Glomerular visceral epithelial cell (primary cell): ENCODE data around the gene BORCS5.
A peak's percentile ranks its signal among the peaks of the same experiment; 100 is the strongest.

Experiments used
- DNase-seq: peaks from one replicate; pipeline ENCODE4 v3.0.0-alpha.2; 2016; ENCODE audit errors: extremely low spot score

The BORCS5 gene

DNA sequence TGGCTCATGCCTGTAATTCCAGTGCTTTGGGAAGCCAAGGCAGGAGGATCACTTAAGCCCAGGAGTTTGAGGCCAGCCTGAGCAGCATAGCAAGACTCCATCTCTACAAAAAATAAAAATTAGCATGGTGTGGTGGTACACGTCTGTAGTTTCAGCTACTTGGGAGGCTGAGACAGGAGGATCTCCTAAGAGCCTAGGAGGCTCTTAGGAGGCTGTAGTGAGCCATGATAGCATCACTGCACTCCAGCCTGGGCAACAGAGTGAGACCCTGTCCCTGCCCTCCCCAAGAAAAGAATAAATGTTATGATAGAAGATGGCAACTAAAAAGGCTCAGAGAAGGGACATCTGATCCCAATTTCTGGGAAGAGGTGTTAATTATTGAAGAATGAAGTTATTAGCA lies 3.6 kb upstream of the BORCS5 start:
- no peak for DNase-seq

DNA sequence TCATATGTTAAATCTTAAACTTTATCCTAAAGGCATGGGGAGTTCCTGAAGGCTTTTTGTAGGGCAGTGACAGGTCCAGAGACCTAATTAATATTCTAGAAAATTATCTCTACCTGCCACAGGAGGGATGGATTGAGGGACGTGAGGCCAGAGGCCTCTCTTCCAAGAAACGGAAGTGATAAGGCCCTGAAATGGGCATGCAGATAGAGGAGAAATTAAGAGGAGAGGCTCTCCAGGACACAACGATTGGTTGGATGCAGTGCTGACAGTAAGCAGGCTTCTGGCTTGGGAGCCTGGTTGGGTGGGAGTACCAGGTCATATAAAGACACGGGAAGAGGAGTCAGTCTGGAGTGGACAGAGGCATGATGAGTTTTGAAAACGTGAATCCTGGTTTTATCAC lies 3.1 kb upstream of the BORCS5 start:
- no peak for DNase-seq

DNA sequence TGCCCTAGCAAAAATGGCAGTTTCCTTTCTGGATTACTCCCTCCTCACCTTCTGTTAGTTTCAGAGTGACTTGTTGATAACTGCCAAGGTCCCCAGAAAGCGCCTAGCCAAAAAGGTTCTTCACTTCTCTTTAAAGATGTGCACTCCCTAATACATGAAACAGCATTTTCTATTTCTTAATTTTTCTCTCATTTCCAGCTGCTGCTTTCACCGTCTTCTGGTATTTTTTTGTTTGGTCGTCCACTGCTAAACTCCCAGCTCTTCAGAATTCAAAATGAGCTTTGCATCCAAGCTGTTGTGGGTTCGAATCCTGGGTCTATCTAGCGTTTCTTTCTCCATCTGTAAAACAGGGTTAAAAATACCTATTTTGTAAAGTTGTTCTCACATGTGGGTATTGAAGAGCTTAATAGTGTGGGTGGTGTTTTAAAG lies 397 bp upstream of the BORCS5 start:
- DNase-seq: no peak

DNA sequence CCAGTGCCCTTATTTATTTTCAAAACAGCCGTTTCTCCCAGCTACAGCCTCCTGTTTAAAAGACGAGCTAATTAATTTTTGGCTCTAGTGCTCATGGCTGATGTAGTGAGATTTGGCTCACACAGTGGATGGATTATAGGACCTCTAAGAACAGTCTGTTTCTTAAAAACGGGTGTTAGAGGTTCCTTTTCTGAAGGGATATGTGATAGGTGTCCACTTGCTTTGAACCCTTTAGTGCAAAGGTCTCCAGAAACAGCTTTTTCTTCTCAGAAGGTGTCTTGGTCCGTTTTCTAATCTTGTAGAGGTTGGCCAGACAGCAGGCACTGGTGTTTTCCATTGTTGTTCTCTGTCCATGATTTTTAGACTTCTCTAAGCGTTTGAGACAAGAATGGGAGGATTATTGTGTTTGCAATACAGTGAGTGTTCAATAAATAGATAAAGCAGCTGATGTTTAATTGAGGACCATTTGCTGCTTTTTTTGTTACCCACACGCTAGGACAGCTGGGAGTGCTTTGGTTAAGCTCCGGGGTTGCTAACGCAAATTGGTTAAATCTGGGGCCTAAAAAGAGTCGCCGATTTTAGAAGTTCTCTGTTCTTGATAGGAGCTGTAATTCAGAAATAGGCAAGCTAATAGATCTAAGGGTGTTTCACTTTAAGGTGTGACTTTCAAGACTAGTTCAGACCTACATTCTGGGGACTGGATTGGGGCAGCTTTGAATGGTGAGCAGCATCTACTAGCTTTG lies 1.0 kb downstream of the BORCS5 start:
- DNase-seq: peak; percentile 3

DNA sequence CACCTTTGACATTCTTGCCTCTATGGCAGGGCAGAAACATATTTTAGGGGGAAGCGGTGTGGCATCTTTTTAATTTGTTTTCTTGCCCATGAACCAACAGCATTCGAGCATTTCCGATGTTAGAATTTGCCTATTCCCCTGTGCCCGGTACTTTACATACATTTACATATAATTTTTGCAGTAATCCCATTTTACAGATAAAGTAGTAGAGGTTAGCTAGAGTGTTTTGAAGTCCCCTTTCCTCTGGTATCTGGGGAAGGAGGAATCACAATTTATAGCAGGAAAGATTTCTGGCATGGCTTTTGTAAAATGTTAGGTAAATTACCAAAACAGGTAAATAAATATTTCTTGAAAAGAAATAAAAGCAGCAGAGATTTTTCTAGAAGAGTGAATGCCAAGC lies 1.6 kb downstream of the BORCS5 start:
- no peak for DNase-seq

DNA sequence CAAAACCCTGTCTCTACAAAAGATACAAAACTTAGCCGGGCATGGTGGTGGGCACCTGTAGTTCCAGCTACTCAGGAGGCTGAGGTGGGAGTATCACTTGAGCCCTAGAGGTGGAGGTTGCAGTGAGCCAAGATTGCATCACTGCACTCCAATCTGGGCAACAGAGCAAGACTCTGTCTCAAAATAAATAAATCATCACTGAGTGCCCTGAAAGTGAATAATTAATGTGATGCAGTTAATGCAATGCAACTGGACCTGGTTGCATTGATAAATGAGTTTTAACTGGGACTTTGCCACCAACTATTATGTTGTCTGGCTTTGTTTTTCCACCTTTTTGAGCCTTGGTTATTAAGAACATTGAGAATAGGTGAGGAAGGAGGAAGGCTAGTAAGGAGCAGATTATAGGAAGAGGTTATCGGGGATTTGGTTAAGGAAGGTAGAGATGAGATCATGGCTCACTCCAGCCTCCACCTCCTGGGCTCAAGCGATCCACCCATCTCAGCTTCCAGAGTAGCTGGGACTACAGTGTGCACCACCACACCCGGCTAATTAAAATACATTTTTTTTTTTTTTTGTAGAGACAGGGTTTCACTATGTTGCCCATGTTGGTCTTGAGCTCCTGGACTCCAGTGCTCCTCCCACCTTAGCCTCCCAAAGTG lies 8.0 kb downstream of the BORCS5 start:
- no peak for DNase-seq

DNA sequence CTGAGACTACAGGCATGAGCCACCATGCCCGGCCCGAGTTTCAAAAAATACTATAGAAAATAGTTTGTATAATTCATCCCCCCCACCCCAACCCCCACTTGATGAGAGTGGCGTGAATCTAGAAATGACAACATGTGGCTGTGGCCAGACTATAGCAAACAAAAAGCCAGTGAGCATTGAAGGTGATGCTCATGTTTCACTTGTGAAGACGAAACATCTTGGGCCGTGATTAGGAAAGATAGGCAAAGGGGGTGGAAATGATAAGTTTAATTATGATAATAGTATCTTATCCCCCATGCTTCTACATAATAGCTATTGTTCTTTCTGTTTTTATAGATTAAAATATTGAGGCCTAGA lies 8.5 kb downstream of the BORCS5 start:
- no peak for DNase-seq

DNA sequence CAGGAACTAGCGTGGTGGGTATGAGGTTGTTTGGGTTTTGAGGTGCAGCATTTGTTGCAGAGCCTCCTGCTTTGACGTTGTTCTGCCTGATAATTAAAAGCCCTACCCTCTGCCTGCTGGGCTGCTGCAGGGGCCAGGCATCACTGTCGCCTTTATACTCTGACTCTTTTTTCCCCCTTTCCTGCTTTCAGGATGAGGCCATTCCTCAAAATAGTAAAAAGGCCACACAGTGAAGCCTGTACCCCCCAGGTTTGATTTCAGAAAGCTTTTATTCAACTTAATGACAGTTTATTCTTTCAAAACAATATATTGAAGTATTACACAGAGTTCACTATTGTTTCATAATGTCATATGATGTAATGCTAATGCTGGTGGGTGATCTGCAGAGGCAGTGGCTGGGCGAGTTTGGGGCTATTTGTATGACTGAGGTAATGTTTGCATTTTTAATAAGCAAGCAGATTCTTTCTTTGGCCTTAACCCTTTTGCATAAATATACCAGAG lies 9.1 kb downstream of the BORCS5 start:
- no peak for DNase-seq

DNA sequence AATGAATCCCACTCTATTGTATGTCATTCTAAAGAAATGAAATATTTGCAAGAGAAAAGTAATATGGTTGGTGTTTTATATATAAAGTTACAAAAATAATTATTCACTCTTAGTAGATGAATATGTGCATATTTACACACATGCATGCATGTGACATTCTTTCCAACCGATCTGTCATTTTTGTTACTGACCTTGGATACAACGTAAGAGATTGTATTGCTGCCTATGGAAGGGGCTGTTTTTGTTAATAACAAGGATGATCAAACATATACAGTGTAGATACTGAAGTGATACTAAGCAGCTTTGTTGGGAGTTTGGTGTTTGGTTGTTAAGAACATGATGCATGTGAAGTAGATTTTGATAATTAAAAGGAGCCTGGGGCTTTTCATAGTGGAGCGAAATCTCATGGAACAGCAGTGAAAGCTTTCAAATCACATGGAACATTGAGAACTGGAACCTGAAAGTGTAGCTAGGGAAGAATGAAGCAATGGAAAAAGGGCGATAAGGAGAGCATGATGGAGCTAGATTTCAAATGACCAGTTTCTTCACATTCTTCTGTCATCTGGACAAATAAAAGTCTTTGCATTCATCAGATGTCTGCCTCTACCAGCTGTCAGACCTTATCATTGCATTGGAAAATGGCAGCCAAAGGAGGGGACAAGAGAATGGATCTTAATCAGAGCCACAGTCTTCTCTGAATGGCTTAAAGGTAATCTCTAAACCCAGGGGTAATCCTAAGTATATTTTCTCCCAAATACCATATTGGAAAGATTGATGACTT lies 10.0 kb downstream of the BORCS5 start:
- no peak for DNase-seq

DNA sequence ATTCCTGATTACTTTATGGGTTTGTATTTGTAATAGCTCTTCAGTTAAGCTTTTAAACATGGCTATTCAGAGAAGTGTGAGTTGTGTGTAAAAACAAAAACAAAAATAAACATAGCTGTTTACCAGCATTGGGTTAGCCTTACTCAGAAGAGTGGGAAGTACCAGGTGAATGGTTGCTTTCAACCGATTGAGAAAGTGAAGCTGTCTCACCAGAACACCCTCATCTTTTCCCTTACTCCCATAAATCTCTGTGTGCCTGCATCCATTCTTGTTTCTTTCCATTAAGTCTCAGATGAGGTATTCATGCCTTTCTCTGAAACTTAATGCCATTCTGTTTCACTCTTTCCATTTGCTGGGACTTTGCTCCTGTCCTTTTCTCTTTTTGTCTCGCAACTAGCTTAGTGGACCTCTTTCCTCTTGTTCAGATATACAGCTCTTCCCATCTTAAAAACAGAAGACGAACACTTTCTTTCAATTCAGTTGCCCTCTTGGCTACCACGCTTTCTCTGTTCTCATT lies 10.7 kb downstream of the BORCS5 start:
- DNase-seq: no peak

DNA sequence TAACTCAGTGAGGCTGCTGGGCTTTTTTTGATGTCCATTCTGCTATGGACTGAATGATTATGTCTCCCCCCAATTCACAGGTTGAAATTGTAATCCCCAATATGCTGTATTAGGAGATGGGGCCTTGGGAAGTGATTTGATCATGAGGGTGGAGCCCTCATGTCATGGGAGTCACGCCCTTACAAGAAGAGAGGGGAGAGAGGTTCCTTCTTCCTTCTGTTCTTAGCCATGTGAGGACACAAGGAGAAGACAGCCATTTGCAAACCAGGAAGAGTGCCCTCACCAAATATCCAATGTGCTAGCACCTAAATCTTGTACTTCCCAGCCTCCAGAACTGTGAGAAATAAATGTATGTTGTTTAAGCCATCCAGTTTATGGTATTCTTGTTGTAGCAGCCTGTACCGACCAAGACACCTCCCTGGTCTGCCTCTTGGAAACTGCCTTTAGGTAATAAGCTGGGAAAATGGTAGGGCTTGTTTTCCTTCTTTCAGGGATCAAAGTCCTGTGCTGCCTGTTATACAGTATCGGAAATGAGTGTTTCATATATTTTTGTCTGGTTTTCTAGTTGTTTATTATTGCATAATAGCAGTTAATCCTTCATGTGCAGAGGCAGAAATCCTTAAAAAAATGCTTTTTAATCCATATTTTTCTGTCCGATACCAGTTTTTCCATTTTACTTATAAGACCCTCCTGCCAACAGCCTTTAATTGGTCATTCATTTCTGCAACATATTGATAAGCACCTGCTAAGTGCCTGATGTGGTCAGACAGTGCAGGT lies 16.3 kb downstream of the BORCS5 start:
- DNase-seq: no peak

DNA sequence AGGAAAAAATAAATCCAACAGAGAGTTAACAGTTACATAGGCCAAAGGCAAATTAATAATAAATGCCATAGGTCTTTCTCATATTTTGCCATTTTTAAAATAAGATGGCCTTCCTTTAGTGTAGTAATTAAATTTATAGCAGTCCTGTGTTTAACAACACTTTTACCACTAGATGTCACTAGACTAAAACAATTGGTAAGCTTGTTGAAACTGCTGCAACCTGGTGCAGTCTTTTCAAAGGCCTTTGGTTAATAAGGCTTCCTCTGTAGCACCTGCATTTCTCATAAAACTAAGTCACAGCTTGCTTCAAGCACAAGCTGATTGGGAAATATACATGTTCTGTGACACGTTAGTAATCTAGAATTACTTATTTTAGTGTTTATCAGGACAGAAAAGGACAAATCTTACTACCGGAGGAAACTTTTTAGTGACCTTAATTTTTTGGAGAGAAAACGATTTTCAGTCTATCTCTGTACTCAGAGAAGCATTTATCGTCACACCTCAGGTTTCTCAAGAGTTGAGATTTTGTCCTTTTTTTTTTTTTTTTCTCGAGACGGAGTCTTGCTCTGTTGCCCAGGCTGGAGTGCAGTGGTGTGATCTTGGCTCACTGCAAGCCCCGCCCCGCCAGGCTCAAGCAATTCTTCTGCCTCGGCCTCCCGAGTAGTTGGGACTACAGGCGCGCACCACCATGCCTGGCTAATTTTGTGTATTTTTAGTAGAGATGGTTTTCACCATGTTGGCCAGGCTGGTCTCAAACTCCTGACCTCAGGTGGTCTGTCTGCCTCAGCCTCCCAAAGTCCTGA lies 20.0 kb downstream of the BORCS5 start:
- DNase-seq: peak; percentile 65

DNA sequence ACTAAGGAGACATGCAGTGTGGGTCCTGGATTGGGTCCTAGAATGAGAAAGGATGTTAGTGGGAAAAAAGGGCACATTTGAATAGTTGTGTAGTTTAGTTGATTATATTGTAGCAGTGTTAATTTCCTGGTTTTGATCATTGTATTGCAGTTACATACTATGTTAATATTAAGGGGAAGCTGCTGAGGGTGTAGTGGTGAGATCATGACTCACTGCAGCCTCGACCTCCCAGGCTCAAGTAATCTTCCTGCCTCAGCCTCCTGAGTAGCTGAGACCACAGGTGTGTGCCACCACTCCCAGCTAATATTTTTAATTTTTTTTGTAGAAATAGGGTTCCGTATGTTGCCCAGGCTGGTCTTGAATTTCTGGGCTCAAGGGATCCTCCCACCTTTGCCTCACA lies 21.7 kb downstream of the BORCS5 start:
- no peak for DNase-seq

DNA sequence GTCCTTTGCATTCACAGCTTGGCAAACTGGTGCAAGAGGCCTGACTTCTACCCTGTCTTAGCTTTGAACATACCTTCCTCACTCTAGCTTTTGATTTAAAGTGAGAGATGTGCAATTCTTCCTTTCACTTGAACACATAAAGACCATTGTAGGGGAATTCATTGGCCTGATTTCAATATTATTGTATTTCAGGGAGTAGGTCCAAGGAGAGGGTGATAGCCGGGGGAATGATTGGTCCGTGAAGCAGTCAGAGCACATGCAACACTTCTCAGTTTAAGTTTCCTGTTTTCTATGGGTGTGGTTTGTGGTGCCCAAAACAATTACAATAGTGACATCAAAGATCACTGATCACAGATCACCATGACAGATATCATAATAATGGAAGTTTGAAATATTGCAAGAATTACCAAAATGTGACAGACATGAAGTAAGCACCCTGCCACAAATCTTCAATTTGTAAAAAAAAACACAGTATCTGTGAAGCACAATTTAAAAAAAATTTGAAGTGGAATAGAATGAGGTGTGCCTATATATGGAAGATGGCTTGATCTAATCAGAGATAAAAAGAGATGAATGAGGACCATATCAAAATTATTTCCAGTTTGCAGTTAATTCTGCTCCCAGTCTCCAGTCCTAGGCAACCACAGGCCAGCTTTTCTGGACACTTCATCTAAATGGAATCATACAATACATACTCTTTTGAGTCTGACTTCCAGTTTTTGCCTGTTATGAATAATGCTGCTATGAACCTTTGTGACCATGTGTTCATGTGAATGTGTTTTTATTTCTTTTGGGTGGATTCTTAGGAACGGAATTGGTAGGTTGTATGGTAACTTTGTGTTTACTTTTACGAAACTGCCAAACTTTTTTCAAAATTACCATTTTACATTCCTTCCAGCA lies 23.2 kb downstream of the BORCS5 start:
- no peak for DNase-seq

DNA sequence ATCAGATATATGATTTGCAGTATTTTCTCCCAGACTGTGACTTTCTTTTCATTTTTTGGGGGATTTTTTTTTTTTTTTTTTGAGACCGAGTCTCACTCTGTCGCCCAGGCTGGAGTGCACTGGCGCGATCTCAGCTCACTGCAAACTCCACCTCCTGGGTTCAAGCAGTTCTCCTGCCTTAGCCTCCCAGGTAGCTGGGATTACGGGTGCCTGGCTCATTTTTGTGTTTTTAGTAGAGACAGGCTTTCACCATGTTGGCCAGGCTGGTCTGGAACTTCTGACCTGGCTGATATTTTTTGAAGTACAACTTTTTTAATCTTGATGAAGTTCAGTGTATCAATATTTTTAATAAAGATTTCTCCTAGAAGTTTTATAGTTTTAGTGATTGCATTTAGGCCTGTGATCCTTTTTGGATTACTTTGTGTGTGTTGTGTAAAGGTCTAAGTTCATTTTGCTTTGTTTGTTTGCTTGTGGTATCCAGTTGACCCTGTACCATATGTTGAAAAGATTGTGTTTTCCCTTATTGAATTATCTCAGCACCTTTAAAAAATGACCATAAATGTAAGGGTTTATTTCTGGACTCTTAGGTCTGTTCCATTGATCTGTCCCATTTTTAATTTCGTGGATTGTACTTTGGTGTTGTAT lies 24.2 kb downstream of the BORCS5 start:
- no peak for DNase-seq

DNA sequence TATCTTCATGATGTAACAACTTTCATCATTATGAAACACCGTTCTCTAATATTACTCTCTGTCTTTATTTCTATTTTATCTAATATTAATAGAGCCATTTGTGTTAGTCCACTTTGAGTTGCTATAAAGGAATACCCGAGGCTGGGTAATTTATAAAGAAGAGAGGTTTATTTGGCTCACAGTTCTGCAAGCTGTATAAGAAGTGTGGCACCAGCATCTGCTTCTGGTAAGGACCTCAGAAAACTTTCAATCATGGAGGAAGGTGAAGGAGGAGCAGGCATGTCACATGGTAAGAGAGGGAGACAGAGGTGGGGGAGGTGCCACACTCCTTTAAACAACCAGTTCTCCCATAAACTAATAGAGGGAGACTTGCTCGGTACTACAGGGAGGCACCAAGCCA lies 25.1 kb downstream of the BORCS5 start:
- DNase-seq: no peak

DNA sequence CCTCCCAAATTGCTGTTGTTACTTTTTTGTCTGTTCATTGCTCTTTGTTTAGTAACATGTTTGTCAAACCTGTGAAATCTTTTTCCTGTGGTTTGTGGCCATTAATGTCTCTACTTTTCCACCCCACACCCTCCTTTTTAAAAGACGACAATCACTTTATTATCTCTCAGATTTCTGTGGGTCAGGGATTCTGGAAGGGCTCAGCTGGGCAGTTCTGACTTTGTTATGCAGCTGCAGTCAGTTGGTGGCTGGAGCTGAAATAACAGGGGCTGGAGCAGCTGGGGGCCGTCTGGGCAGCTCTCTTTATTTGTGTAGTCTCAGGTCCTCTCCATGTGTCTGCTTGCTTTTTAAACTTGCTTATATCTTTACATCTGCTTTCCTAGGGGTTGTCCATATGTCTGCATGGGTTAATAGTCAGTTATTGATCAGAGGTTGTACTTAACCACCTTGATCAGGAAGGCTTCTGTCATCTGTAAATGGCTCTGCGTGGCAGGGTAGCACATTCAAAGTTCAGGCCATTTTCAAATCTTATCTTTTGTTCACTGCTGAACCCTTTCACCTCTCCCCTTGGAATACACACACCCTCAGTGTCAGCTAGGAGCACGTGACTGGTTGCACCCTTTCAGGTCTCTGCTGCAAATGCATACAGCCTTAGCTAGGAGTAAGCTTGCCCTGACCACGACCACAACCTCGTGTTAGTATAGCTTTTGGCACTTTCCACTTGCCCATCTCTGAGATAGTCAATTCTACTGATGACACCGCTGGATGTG lies 27.9 kb downstream of the BORCS5 start:
- DNase-seq: peak; percentile 8

DNA sequence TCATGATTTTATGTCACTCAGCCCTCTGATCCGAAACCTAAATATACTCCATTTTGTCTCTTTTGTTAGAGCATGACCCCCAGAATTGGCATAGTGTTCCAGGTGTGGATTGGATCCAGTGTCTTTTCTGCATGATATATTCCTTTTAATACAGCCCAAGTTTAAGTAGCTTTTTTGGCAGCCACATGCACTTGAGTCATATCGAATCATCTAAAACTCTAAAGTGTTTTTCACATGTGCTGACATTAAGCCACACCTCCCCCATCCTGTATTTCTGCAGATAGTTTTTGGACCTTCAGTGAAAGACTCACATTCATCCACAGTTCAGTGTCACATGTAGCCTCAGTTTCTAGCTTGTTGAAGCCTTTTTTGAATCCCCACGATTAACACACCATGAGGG lies 30.6 kb downstream of the BORCS5 start:
- peak; percentile 22 for DNase-seq

DNA sequence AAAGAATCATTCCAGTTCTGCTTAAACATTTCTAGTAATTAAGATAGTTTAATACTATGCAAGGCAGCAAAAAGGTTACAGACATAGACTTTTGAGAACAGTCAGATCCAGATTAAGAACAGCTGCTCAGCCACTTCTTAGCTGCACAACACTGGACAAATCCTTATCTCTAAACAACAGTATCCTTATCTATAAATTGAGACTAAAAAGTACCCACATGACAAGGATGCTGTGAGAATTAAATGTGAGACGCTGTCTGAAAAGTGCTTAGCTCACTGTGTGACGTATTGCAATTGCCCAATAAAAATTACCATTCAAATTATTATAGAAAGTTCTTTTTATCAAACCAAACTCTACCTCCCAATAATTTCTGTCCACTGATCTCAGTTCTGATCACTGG lies 35.5 kb downstream of the BORCS5 start:
- no peak for DNase-seq
